RPMI7951 (cell line): Measurements from ENCODE around the gene AGO3. TPM values are rescaled to one million over a fixed set of nuclear protein-coding genes. Genes with fewer than 3 reads are reported as not detected.

Experiments used
- DNase-seq: peaks from one replicate; pipeline ENCODE4 v3.0.0-alpha.2; 2012; ENCODE audit warnings: low read depth
- total RNA-seq: library from RNA; depleted of rRNA; stranded (reverse); fragments of >200 nt; shearing (Covaris generic); gene quantifications from 2 replicates; pipeline ENCODE4 v1.2.3, GENCODE V29; 2014

Gene AGO3
- total RNA-seq, 1 experiment from 2014 or later = 13.9 TPM

- peak; percentile 57 for DNase-seq
Observed at GRCh38 chr1:36083635-36084496, 153.0 kb downstream of the AGO3 start, which contains the start of gene TEKT2. TSS of gene TEKT2 (plus strand) at chr1:36084094. CDS start at chr1:36084922, 828 bp downstream.

DNA sequence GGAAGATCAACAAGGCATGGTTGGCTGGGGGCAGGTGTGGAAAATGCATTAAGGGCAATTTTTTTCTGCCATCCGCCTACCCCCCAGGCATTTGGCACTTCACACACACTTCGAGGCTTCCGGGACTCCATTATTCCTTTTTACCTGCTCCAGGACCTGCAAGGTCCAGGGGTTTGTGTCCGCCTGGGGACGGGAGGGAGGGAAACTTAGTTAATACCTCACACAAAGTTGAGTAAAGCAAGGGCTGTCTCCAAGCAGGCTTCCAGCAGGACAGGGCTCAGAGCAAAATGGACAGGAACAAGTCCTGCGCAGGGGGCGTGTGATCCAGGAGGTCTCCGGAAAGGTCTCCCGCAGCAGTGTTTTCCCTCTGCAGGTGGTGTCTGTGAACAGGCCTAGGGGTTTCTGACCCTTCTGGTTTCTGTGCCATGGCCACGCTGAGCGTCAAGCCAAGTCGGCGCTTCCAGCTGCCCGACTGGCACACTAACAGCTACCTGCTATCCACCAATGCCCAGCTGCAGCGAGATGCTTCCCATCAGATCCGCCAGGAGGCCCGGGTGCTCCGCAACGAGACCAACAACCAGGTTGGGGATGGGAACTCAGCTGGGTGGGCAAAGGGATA lies 153.7 kb downstream of the AGO3 start:
- no peak for DNase-seq

- no peak for DNase-seq
Observed at GRCh38 chr1:36085126-36085525, 154.2 kb downstream of the AGO3 start.

GRCh38 chr1:36085686-36086526 lies 155.0 kb downstream of the AGO3 start:
- no peak for DNase-seq

- DNase-seq = no peak
Observed at GRCh38 chr1:36086529-36087232, 155.8 kb downstream of the AGO3 start.

- DNase-seq = no peak
Observed at GRCh38 chr1:36087233-36088123, 156.6 kb downstream of the AGO3 start.

GRCh38 chr1:36088265-36088576 lies 157.3 kb downstream of the AGO3 start:
- DNase-seq = no peak

DNA sequence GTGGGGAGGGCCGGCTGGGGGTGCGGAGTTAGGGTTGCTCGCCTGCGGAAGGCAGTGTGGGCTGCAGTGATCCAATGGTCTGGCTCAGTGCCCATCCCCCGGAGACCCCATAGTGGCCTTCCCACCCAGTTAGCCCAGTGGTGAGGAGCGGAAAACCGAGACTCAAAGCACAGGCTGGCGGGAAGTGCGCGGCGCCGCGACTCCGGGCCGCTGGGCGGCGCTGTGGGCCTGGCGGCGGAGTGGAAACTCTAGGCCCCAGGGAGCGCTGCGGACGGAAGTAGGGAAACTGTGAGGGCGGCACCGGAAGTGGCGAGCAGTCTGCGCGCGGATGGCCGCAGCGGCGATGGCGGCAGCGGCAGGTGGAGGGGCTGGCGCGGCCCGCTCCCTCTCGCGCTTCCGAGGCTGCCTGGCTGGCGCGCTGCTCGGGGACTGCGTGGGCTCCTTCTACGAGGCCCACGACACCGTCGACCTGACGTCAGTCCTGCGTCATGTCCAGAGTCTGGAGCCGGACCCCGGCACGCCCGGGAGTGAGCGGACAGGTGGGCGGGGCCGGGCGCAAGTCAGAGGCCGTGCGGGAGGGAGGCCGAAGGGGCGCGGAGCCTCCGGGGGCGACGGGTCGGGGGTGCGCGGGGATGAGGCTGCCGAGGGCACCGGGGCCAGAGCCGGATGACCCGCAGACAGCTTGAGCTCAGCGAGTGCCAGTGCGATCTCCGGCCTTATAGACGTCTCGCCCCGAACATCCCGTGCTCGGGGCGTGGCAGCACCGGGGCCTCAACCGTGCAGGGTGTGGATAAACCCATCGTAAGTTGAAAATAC lies 157.9 kb downstream of the AGO3 start, which contains the start of gene ADPRS:
ADPRS (plus strand) TSS at position 316 of the 816 bp plus-strand sequence; CDS start at position 329, 13 bp downstream.
- DNase-seq = peak; percentile 88

DNA sequence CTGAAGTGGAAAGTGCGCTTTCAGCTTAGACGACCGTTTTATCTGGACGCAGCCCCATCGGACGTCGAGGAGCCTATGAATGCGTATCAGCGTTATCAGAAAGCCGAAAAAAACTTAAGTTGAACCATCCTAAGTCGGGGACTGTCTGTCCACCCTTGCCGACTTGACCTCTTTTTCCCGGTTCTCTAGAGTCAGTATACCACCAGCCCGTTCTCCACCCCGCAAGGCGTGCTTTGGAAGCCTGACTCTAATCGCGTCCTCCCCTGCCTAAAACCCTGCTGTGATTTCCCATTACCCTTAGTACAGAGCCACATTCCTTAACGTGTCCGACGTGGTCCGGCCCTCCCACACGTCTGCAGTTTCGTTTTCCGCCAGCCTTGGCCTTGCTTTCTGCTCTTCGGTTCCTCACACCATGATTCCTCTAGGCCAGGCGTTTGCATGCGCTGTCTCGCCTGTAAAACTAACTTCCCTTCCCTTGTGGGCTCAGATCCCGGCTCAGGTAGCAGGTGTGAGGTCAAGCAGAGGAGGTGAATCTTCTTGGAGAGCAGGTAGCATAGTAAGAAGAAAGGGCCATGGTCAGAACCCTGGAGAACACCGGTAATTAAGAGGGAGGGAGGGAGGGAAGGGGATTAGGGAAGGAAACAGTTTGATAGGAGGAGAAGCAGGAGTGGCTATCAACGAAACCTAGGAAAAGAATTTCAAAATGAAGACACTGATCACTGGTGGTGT lies 158.7 kb downstream of the AGO3 start:
- peak; percentile 66 for DNase-seq

GRCh38 chr1:36091141-36091540 lies 160.2 kb downstream of the AGO3 start:
- no peak for DNase-seq

- DNase-seq = no peak
Observed at GRCh38 chr1:36091698-36092097, 160.8 kb downstream of the AGO3 start.

- no peak for DNase-seq
Observed at GRCh38 chr1:36092166-36092797, 161.4 kb downstream of the AGO3 start.

- no peak for DNase-seq
Observed at GRCh38 chr1:36092798-36093185, 161.9 kb downstream of the AGO3 start.

- DNase-seq = no peak
Observed at GRCh38 chr1:36093226-36093625, 162.3 kb downstream of the AGO3 start.

GRCh38 chr1:36093929-36094328 lies 163.0 kb downstream of the AGO3 start:
- no peak for DNase-seq

DNA sequence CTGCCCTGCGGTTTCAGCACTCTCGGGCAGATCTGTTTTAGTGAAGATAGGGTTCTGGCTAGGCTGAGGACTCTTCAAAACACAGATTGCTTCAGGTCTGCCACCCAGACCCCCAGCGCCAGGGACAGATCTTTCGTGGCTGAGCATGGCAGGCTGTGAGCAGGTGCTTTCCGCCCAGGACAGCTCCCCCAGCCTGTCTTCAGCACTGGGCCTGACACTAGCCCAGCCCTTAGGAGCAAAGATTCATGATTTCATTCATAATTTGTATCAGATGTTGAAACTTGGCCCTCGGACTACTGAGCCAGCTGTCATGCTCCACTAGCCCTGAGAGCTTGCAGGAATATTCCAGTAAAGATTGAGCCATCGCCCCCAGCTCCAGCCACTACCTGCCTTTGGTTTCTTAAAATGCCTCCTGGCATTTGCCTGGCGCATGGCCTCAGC lies 163.7 kb downstream of the AGO3 start:
- DNase-seq = no peak

DNA sequence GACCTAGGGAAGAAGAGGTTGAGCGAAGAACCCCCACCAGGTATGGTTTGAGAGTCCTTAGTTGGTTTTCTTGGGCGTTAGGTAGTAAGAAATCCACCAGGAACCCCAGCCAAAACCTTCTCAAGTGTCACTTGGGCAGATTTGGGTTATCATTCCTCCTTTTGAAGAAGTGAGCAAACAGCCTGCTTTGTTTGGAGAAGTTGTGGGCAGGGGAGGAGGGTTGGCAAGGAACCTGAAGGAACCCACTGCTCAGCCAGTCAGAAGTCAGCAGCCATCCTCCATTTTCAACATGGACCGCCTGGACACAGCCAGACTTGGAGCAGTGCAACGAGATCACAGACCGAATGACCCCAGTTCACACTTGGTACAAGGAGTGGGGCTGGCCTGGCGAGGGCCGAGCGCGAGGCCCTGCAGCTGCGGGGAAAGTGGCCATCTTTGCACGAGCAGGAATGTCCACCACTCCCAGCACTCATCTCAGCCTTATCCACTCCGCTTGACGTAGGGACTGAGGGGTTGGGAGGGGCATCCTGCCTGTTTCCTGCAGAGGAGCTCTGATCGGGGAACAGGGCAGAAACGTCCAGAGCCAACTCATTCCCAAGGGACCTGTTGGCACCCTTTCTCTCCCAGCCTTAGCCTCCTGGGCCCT lies 165.0 kb downstream of the AGO3 start:
- no peak for DNase-seq
